ENCODE results near the gene ZFP37. TPM values are rescaled to one million over a fixed set of nuclear protein-coding genes. Genes with fewer than 3 reads are reported as not detected.
"Not testable (repeated sequence)": the region's sequence is repeated elsewhere in the genome, so short reads cannot be mapped to it uniquely, and the experiment has no call there.

The ZFP37 gene
- total and polyA plus RNA-seq, 2 of the 4 experiments (the other 2 are of a cell fraction) = 0.84 to 3.6 TPM

- intact Hi-C loops (cut with micrococcal nuclease) = not testable (repeated sequence)
These were observed 5.9 kb upstream of the ZFP37 start for GRCh38 chr9:113062256-113062931.

GRCh38 chr9:113061072-113061850 is 4.7 kb upstream of the ZFP37 start:
- H3K56ac ChIP-seq (ENCODE audit: extremely low read depth, insufficient read depth, low read length); H4K5ac ChIP-seq (ENCODE audit: low read depth, low read length); H2BK15ac ChIP-seq (ENCODE audit: low read depth, low read length); H4K20me1 ChIP-seq (ENCODE audit: insufficient read depth, low read length); in situ Hi-C loops (cut with MboI; ENCODE audit: low sequenced_read_pairs); H2AK5ac ChIP-seq (ENCODE audit: low read depth, low read length); H4K8ac ChIP-seq (ENCODE audit: low read depth in 2 of 2, low read length in 2 of 2); H4K91ac ChIP-seq (ENCODE audit: insufficient read depth, low read depth, low read length); H3K14ac ChIP-seq (replicated peaks; ENCODE audit: low read depth, low read length); H3K4me2 ChIP-seq (ENCODE audit: low read depth, low read length); intact Hi-C loops (cut with micrococcal nuclease); H3K9me1 ChIP-seq (ENCODE audit: insufficient read depth, low read length); H3K9ac ChIP-seq (ENCODE audit: low read depth, low read length); H3K4ac ChIP-seq (ENCODE audit: low read depth, low read length); H3K4me1 ChIP-seq (ENCODE audit: control insufficient read depth, insufficient read depth, low read length); CTCF ChIA-PET; dilution Hi-C loops (cut with HindIII; ENCODE audit: low sequenced_read_pairs, unreplicated experiment); H3K36me3 ChIP-seq (ENCODE audit: control insufficient read depth, insufficient read depth, low read length); H2BK5ac ChIP-seq (ENCODE audit: low read depth, low read length, poor library complexity, severe bottlenecking); H2AFZ ChIP-seq (replicated peaks; ENCODE audit: low read length, poor library complexity); POLR2A ChIA-PET (ENCODE audit: unreplicated experiment); H3K79me1 ChIP-seq (ENCODE audit: low read depth in 1 of 2, low read length in 2 of 2); H3K23ac ChIP-seq (ENCODE audit: low read depth, low read length); H3K4me3 ChIP-seq (ENCODE audit: insufficient read depth, low read depth, low read length); BruUV-seq (replicated peaks); DNase-seq; H2AK9ac ChIP-seq (replicated peaks; ENCODE audit: low read depth, low read length, poor library complexity); ATAC-seq (ENCODE audit: low read depth); H2BK20ac ChIP-seq (ENCODE audit: low read depth, low read length); H3K18ac ChIP-seq (ENCODE audit: low read depth, low read length); H3K27ac ChIP-seq (ENCODE audit: insufficient read depth, low read length); H2BK120ac ChIP-seq (ENCODE audit: low read depth, low read length): not testable (repeated sequence)
- H3K27me3 ChIP-seq (ENCODE audit: control insufficient read depth, insufficient read depth, low read length) = peaks cover 24% of the 10 kb centered on the region
- H3K9me3 ChIP-seq (ENCODE audit: control insufficient read depth, insufficient read depth, low read length) = peaks cover 29% of the 10 kb centered on the region
- 2% methylated on average over 7 of the region's 33 CpGs; no CpG with 5 or more reads in 1 of the 2 experiments for WGBS, 2 experiments (ENCODE audit: extremely low coverage in 2 of 2, insufficient read length in 1 of 2)

More at GRCh38 chr9:113062256-113062931, 5.9 kb upstream of the ZFP37 start:
- H4K91ac ChIP-seq (ENCODE audit: insufficient read depth, low read depth, low read length); H3K4me1 ChIP-seq (ENCODE audit: control insufficient read depth, insufficient read depth, low read length); H2BK5ac ChIP-seq (ENCODE audit: low read depth, low read length, poor library complexity, severe bottlenecking); H3K56ac ChIP-seq (ENCODE audit: extremely low read depth, insufficient read depth, low read length); H3K9me1 ChIP-seq (ENCODE audit: insufficient read depth, low read length); POLR2A ChIA-PET (ENCODE audit: unreplicated experiment); H3K36me3 ChIP-seq (ENCODE audit: control insufficient read depth, insufficient read depth, low read length); H2BK20ac ChIP-seq (ENCODE audit: low read depth, low read length); H3K4me2 ChIP-seq (ENCODE audit: low read depth, low read length); H3K18ac ChIP-seq (ENCODE audit: low read depth, low read length); DNase-seq; H4K5ac ChIP-seq (ENCODE audit: low read depth, low read length); ATAC-seq (ENCODE audit: low read depth); H3K4ac ChIP-seq (ENCODE audit: low read depth, low read length); BruUV-seq (replicated peaks); H4K8ac ChIP-seq (ENCODE audit: low read depth in 2 of 2, low read length in 2 of 2); H3K9ac ChIP-seq (ENCODE audit: low read depth, low read length); CTCF ChIA-PET; dilution Hi-C loops (cut with HindIII; ENCODE audit: low sequenced_read_pairs, unreplicated experiment); H2AFZ ChIP-seq (replicated peaks; ENCODE audit: low read length, poor library complexity); in situ Hi-C loops (cut with MboI; ENCODE audit: low sequenced_read_pairs); H2BK120ac ChIP-seq (ENCODE audit: low read depth, low read length); H2BK15ac ChIP-seq (ENCODE audit: low read depth, low read length); H3K27ac ChIP-seq (ENCODE audit: insufficient read depth, low read length); H4K20me1 ChIP-seq (ENCODE audit: insufficient read depth, low read length); H3K4me3 ChIP-seq (ENCODE audit: insufficient read depth, low read depth, low read length); H3K14ac ChIP-seq (replicated peaks; ENCODE audit: low read depth, low read length); H3K79me1 ChIP-seq (ENCODE audit: low read depth in 1 of 2, low read length in 2 of 2); H3K23ac ChIP-seq (ENCODE audit: low read depth, low read length); H2AK5ac ChIP-seq (ENCODE audit: low read depth, low read length); H2AK9ac ChIP-seq (replicated peaks; ENCODE audit: low read depth, low read length, poor library complexity): not testable (repeated sequence)
- H3K27me3 ChIP-seq (ENCODE audit: control insufficient read depth, insufficient read depth, low read length) = peaks cover 24% of the 10 kb centered on the region
- no CpG with 5 or more reads among the region's 44 CpGs for WGBS, 2 experiments (ENCODE audit: extremely low coverage in 2 of 2, insufficient read length in 1 of 2)
- H3K9me3 ChIP-seq (ENCODE audit: control insufficient read depth, insufficient read depth, low read length) = peaks cover 29% of the 10 kb centered on the region

Measured in IMR-90 (cell line).